Mesothelial cell of epicardium (in vitro differentiated cells): Measurements from ENCODE around the gene ARAF. TPM values are rescaled to one million over a fixed set of nuclear protein-coding genes. Genes with fewer than 3 reads are reported as not detected.
A peak's percentile ranks its signal among the peaks of the same experiment; 100 is the strongest.

Experiments
- DNase-seq, 2 experiments: peaks; one replicate each; pipeline ENCODE4 v3.0.0; 2021; ENCODE audit warnings: low spot score in 2 of 2; ENCODE audit not compliant: unreplicated experiment in 2 of 2
- H3K27ac Mint-ChIP-seq: 2 replicates; pipeline ENCODE4 v1.8.0; 2021; ENCODE audit warnings: mixed read lengths
- H3K27me3 Mint-ChIP-seq: 2 replicates; pipeline ENCODE4 v1.8.0; 2021; ENCODE audit warnings: low read depth, mixed read lengths
- H3K36me3 Mint-ChIP-seq: 2 replicates; pipeline ENCODE4 v1.8.0; 2021; ENCODE audit warnings: mixed read lengths
- H3K4me1 Mint-ChIP-seq: 2 replicates; pipeline ENCODE4 v1.8.0; 2021; ENCODE audit warnings: mixed read lengths
- H3K4me3 Mint-ChIP-seq: 2 replicates; pipeline ENCODE4 v1.8.0; 2021; ENCODE audit warnings: mild to moderate bottlenecking, moderate library complexity, mixed read lengths
- H3K9me3 Mint-ChIP-seq: 2 replicates; pipeline ENCODE4 v1.8.0; 2021; ENCODE audit warnings: mixed read lengths
- total RNA-seq: library from RNA; stranded (reverse); gene quantifications from 3 replicates; pipeline ENCODE4 v1.2.1, GENCODE V29; 2021
- TF ChIP-seq, protein P1 (sequence below): fragments of 200-600 bp; sonication (generic); IDR thresholded peaks from one replicate; pipeline ENCODE4 v1.5.0; 2021; ENCODE audit warnings: antibody characterized with exemption; ENCODE audit not compliant: unreplicated experiment

The ARAF gene
- total RNA-seq, 1 donor from 2014 or later, result 68.5 TPM

DNA sequence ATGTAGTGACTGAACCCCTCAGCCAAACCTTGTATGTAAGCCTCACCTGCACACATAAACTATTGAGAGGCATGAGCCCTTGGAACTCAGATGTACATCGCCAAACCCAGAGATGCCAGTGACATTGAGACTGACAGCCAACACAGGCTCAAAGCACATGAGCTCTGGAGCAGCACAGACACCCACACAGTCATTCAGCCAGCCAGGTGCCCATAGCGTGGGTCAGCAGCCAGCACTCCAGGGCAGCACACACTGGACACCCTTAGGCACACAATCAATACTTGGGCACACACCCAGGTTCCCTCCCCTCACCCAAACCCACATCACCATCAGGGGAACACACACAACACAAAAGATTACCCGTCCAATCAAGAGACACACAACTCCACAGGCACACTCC, 16.9 kb downstream of the ARAF start:
- no peaks in the 10 kb centered on the region for H3K27me3 Mint-ChIP-seq
- H3K4me1 Mint-ChIP-seq, result peaks cover 26% of the 10 kb centered on the region
- H3K27ac Mint-ChIP-seq, result no peak overlapping the region
- no peaks in the 10 kb centered on the region for H3K36me3 Mint-ChIP-seq
- H3K4me3 Mint-ChIP-seq, result no peak overlapping the region
- H3K9me3 Mint-ChIP-seq, result peaks cover 6% of the 10 kb centered on the region
- no peak for DNase-seq
- TF ChIP-seq, protein P1, sequence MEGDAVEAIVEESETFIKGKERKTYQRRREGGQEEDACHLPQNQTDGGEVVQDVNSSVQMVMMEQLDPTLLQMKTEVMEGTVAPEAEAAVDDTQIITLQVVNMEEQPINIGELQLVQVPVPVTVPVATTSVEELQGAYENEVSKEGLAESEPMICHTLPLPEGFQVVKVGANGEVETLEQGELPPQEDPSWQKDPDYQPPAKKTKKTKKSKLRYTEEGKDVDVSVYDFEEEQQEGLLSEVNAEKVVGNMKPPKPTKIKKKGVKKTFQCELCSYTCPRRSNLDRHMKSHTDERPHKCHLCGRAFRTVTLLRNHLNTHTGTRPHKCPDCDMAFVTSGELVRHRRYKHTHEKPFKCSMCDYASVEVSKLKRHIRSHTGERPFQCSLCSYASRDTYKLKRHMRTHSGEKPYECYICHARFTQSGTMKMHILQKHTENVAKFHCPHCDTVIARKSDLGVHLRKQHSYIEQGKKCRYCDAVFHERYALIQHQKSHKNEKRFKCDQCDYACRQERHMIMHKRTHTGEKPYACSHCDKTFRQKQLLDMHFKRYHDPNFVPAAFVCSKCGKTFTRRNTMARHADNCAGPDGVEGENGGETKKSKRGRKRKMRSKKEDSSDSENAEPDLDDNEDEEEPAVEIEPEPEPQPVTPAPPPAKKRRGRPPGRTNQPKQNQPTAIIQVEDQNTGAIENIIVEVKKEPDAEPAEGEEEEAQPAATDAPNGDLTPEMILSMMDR, result no peak

DNA sequence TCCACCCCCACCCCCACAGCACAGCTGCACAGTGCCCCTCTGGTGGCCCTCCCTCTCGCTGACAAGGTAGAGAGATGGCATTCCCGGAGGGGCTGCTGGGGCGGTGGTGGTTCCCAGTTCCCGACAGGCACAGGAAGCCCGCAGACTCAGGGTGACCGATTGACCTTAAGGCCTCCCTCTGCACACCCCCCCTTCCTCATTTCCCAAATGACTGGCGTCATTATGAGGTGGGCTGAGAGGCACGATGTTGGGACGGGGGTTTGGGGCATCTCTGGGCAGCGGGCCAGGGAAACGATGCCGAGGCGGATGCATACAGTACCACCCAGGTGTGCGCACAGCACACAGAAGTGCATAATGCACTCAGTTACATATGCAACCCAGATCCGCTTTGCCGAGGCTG, 17.7 kb downstream of the ARAF start:
- H3K9me3 Mint-ChIP-seq, result peaks cover 6% of the 10 kb centered on the region

DNA sequence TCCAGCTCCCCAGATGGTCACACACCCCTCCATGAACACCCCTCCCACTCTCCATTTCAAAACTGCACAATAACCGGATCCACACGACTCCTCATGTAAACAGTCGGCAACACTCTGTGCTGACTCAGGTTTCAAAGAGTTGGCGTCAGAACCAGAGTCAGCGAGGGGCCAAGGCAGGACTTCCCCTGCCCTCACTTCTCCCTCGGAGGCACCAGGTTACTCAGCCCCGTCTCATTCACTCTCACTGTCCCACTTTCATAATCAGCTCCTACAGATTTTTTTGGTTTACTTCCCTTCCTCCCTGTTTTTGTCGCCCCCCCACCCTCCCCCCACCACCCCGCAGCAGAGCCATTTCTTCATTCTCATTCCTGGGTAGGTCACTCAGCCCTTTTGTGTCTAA, 18.5 kb downstream of the ARAF start:
- Mint-ChIP-seq H3K4me3 (no peak overlapping the region), H3K4me1 (peaks cover 26% of the 10 kb centered on the region), H3K9me3 (peaks cover 6% of the 10 kb centered on the region), H3K27ac (no peak overlapping the region), H3K36me3 (no peaks in the 10 kb centered on the region), H3K27me3 (no peaks in the 10 kb centered on the region)
- TF ChIP-seq, protein P1, result no peak
- no peak for DNase-seq

More for the DNA sequence above, 17.7 kb downstream of the ARAF start:
- Mint-ChIP-seq H3K27me3 (no peaks in the 10 kb centered on the region), H3K4me3 (no peak overlapping the region), H3K27ac (no peak overlapping the region), H3K4me1 (peaks cover 22% of the 10 kb centered on the region), H3K36me3 (no peaks in the 10 kb centered on the region)
- DNase-seq, result no peak
- TF ChIP-seq, protein P1, result no peak

DNA sequence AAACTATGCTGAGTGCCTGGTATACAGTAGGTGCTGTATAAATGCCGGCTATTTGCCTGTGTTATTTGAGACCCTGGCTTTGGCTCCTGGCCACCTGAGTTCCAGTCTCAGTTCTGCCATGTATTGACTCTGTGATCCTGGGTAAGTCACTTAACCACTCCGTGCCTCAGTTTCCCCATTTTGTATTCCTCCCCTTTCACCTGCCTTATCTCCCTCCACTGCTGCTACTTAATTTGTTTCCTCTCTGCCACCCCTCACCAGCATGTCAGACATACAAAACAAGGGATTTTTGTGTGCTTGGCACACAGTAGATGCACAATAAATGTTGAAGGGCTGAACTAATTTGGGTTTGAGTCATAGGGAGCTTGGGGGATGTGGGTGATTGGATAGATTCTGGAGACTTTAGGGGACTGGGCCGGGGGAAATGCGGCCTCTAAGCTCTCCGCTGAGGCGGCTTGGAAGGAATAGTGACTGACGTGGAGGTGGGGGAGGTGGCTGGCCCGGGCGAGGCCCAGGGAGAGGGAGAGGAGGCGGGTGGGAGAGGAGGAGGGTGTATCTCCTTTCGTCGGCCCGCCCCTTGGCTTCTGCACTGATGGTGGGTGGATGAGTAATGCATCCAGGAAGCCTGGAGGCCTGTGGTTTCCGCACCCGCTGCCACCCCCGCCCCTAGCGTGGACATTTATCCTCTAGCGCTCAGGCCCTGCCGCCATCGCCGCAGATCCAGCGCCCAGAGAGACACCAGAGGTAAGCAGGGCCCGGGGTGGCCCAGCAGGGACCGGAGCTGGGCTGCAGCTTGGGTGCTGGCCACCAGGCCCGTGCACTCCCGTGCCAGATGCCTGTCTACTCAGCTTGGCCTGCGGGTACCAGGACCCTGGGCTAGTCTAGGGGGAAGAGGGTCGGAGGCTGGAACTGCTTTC, 21.0 kb downstream of the ARAF start, which contains the start of gene TIMP1:
TSS of gene TIMP1 (plus strand) at position 706 of the 917 bp plus-strand sequence. CDS start 980 bp downstream, outside the sequence.
- peak; percentile 54 to 75 for DNase-seq
- H3K4me1 Mint-ChIP-seq, result peaks cover 21% of the 10 kb centered on the region
- peak within 1 kb of the TSS; percentile 2 for H3K27ac Mint-ChIP-seq
- no peaks in the 10 kb centered on the region for H3K27me3 Mint-ChIP-seq
- peaks cover 2% of the 10 kb centered on the region for H3K36me3 Mint-ChIP-seq
- peaks cover 4% of the 10 kb centered on the region for H3K9me3 Mint-ChIP-seq
- H3K4me3 Mint-ChIP-seq, result peak within 1 kb of the TSS; percentile 53
- TF ChIP-seq, protein P1, result no peak

DNA sequence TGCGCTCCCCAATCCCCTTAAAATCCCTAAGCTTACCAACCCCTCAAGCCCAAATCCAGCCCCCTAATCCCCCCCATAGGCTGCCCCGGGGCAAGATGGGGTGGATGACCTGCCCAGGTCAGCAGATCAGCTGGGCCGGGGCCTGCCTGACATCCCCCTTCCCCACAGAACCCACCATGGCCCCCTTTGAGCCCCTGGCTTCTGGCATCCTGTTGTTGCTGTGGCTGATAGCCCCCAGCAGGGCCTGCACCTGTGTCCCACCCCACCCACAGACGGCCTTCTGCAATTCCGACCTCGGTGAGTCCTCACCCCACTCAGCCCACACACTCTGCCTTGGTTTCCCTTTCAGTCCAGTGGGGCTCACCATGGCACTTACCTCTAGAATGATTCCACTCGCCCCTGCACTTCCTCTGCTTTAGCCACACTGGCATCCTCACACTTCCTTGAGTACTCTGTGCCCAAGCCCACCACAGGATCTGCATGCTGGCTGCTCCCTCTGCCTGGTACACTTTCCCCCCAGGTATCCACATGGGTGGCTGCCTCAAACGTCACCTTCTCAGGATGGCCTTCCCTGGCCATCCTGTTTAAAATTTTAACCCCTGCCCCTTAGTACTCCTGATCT, 22.3 kb downstream of the ARAF start:
- Mint-ChIP-seq H3K4me3 (peak overlapping the region; percentile 53), H3K4me1 (peaks cover 16% of the 10 kb centered on the region), H3K27me3 (no peaks in the 10 kb centered on the region), H3K27ac (no peak overlapping the region), H3K36me3 (peaks cover 2% of the 10 kb centered on the region), H3K9me3 (peaks cover 3% of the 10 kb centered on the region)
- TF ChIP-seq, protein P1, result no peak
- no peak for DNase-seq
